ENCODE results near the gene EOLA1.
"Not testable (repeated sequence)": the region's sequence is repeated elsewhere in the genome, so short reads cannot be mapped to it uniquely, and the experiment has no call there.

The EOLA1 gene

DNA sequence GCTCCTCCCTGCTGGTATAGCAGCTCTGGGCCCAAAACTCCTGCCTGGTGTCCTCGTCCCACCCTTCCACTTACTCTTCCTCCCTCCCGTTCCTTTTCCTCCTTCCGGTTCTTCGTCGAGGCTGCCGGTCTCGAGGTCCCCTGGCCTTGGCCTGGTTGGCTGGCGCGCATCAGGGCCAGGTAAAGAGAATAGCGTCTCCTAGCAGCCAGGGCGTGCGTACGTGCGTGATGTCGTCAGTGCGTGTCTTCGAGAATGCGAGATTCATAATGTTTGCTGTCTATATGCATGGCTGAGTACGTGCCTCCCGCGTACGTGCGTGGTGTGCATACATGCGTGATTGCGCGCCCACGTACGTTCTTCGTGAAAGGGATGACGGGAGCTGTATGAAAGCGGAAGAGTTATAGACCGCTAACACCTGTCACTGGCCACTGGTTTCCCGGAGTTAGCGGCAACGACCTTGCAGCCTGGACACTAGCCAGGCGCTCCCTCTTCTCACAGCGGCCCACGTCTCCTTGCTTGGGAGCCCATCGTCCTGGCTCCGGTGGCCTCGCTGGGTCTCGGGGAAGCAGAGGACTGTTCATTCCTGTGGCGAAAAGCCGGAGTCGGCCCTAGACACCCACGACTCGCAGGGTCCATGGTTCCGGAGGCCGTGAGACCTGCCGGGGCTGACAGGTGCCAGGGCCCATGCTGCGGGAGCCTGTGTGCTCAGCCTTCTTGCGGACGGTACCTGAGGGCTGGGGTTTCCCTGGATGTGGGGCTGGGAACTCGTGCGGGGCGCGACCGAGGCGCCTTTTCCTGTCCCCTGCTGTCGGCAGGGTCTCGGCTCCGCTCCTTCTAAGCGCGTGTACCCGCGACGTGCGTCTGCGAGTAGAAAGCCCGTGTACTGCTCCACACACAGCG is at the start of gene EOLA1:
Gene EOLA1, plus strand, starts transcription at position 392 of the 900 bp plus-strand sequence. CDS start 4,619 bp downstream, outside the sequence.
- peak; percentile 75 for DNase-seq (ENCODE audit: low read depth)

DNA sequence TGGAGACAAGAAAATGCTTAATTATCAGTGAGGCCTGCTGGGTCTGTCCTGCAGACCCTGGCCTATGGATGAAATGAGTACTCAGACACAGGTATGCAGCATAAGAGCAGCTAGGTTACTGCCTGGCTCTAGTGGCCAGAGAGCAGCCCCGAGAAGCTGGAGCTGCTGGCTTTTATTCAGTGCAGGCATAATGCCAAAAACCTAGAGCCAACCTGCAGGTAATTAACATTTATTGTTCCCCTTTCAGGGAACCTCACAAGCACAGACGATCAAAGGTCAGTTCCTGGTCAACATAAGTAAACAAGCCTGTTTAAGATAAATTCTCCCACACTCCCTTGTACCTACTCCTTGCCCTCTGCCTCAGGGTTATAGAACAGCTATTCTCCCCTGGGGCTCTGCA is 49.0 kb upstream of the EOLA1 start:
- DNase-seq (ENCODE audit: low read depth): no peak

DNA sequence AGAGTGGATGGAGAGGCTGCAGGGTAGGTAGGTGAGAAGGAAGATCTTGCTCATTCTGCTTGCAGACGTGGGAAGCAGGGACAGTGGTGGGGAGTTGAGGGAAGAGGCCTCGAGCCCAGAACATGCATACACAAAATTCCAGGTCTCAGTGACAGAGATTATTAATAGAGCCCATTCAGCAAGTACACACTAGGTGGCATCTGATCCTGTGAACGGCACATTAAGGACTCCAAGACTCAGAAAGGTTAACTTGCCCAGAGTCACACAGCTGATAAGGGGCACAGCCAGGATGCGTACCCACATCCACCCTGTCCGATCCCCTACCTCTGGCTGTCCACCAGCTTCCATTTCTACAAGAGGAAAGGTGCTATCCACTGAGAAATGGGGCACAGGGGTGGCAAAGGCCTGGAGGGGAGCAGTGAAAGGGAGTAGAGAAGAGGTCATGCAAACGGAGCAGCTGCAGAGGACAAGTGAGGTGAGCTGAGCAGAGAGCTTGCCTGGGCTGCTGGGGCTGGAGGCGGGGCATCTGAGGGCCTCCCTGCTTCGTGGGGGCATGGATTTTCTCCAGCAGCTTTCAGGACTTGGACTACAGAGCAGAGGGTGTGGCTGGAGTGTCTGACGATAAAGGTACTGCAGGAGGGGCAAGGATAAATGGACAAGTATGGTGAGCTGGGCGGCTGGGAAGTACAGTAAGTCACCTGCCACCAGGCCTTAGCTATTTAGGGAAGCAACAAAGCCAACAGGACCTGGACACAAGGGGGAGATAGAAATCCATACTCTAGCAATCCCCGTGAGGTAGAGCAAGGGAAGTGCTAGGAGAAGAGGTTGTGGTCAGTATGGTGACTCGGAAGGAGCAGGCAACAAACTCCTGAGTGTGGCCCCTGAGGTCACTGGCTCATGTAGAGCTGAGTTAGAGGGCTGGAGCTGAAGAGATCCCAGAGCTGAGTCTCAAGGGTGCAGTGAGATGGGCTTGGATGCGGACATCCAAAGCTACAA is 46.9 kb upstream of the EOLA1 start:
- no peak for DNase-seq (ENCODE audit: low read depth)

DNA sequence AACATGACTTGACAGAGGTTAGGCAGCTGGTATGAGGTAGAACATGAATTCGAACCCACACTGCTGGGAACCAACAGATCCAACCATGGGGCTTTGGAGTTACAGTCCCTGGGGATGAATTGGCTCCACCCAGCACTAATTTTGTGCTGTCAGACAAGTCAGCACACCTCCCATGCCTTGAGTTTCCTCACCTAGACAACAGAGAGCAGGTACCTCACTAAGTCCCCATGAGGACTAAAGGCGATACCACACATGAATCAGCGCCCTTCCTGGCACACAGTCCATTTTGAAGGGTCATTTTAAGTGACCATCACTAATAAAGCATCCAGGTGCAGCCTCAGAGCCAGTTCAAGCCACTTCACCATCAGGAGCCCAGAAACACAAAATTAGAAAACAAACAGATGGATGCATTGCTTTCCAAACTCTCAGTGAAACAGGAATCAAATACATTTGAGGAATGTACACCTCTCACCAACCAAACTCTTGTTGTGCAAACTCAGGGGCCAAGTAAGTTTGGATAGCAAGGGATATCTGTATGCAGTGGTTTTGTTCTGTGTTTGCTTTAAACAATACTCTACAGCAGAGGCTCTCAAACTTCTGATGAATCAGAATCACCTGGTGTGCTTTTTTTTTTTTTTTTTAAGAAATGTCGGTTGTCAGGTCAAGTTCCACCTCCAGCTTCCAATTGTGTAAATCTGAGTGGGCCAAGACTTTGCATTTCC is 45.8 kb upstream of the EOLA1 start:
- DNase-seq (ENCODE audit: low read depth): no peak

DNA sequence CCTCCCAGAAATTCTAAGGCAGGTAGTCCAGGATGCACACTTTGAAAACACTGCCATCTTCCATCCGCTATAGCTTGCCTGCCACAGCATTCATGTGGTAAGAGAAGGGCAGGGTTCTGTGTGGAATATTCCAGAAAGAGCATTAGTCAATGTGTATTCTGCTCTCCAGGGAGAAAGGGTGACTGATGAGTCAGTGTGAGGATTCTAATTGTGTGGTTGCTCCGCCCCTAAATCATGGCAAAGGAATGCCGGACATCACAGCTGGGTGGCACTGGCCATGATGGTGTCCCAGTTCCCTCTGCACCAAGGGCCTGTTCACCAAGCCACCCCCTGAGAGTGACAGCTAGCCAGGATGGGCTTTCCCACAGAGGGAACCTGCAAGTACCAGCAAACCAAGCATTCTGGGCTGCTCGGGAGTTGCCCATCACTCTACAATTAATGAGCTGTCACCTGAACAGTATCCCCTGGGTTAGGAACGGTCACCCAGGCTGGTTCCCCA is 45.2 kb upstream of the EOLA1 start:
- DNase-seq (ENCODE audit: low read depth): no peak

DNA sequence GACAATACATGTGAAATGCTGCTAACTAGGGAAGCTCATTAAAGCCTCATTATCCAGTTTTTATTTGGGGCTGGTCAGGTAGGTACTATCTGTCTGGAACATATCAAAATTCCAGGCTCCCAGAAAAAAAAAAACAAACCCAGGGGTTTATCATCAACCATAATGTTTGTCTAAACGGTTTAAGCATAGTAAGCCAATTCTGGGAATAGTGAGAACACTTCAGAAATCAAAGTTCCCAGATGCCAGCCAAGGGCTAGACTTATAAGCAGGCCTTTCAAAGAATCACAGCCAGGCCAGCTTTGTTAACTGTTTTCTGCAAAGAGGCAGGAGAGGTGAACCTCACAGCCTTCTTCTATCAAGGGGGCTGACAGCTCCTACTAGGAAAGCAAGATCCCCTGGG is 43.8 kb upstream of the EOLA1 start:
- DNase-seq (ENCODE audit: low read depth): no peak

DNA sequence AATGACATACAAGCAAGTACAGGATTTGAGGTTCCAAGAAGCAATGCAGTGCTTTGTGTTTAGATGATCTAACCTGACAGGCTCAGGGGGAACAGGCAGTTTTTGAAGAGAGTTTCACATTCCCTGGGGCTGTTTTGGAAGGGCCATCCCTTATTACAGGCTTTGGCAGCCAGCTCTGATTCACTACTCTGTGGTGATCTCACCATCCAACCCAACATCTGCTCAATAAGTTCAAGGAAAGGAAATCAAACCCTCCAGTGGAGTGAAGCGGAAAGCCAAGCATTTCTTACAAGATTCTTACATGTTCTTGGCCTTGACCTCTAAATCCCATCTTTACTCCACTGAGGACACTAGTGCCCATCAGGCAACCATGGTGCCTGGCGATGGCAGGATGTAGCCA is 43.2 kb upstream of the EOLA1 start:
- no peak for DNase-seq (ENCODE audit: low read depth)

DNA sequence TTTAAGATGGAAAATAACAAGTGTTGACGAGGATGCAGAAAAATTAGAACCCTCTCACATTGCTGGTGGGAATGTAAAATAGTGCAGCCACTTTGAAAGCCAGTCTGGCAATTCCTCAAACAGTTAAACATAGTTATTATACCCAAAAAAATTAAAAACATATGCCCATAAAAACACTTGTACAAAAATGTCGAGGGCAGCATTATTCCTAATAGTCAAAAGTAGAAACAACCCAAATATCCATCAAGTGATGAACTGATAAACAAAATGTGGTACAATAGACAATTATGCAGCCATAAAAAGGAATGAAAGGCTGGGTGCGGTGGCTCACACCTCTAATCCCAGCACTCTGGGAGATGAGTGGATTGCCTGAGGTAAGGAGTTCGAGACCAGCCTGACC is 42.0 kb upstream of the EOLA1 start:
- DNase-seq (ENCODE audit: low read depth): no peak

DNA sequence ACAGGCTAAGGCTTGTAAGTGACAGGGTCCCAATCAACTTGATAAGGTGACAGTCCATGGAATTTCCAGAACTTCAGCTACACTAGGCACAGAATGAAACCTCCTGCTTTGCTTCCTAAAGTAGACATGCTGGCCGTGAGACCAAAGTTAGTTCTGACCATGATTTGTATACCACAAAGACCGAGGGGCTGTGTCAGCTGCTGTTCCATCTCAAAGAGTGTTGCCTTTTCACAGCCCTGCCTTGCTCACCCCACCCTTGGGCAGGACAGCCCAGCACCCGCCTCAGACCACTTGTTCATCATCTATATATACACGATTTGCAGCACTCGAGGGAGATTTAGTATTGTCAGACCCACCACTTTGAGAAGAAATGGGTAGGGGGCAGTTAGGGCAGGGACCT is 41.0 kb upstream of the EOLA1 start:
- no peak for DNase-seq (ENCODE audit: low read depth)

DNA sequence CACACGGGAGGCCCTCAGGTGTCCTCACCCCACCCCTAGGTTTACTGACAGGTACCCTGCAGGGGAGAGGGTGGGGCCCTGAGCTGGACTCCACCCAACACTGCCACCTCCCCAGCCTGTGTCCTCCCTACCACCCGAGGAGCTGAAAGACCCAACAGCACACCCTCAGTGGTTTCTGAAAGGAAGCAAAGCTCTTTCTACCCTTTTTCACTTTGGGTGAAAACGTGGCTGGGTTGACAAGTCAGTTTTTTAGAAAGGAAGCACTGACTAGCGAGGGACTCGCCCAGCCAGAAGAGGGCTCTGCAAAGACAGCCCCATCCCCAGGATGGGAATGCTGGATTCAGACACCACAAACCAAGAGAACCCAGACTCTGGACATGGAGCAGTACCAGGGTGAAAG is 37.9 kb upstream of the EOLA1 start:
- not testable (repeated sequence) for DNase-seq (ENCODE audit: low read depth)

DNA sequence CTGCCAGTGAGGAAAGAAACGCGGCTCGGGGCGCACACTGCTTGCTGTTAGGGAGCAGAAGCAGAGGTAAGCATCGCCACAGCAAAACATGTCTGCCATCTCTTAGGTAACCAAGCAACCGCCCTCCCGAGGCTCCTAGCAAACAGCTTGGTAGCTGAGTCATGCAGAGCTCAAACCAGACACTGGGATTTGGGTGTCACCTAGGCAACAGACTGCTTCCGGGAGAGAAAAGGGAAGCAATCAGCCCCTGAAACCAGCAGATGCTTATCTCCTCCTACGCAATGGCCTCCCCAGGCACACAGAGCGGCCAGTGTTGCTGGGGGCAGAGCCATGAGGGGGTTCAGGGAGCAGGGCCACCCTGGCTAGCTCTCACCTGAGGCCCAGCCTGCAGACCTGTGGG is 37.4 kb upstream of the EOLA1 start:
- peak; percentile 32 for DNase-seq (ENCODE audit: low read depth)

DNA sequence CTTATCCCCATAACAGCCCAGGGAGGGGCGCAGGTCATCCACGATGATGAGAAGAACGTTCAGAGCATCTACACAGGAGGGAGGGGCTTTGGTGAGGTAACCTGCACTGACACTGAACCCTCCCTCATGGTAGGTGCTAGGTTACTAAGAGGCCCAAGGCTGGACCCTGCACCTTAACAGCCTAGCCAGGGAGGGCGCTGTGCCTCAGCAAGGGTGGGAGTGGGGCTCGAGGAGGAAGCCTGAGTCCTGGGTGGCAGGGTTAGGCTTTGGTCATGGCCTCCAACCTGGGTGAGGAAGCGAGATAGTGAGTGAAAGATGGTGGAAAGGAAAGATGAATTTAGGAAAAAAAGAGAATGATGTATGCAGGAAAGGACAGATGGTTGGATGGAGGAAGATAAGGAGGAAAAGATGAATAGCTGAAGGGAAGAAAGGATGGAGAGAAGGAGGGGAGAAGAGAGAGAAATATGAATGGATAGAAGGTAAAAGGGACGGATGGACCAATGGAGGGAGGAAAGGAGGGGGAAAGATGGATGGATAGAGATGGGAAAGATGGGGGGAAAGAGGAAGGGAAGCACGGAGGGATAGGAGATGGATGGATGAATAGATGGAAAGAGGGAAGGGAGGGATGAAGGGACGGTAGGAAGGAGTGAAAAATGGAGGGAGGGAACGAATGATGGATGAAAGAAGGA is 36.4 kb upstream of the EOLA1 start:
- peak; percentile 38 for DNase-seq (ENCODE audit: low read depth)

DNA sequence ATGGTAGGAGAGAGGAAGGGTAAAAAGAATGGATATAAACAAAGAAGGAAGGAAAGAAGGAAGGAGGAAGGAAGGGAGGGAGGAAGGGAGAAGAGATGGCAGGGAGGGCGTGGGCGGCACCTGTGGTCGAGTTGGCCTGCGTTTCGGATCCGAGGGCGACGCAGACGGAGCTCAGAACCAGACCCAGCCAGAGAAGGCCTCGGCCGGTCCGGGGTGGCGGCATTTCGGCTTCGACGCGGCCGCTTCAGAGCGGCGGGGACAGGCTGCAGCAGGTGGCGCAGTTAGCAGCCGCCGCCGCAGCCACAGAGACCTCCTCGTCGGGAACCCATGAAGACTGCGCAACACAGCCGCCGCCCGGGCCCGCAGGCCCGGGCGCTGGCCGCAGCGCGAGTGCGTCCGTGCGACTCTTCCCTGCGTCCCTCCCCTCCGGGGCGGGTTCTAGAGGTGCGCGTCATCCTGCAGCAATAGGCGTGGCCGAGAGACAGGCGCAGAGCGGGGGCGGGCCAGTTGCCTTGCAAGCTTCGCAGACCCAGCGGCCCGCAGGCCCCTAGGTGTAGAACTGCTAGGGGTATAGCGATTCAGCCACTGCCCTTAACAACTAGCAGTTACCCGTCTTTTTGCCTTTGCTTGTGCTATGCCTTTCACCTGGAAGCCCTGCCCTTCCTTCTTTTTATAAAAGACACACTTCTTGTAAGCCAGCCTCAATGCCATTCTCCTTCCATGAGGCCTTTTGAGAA is 35.7 kb upstream of the EOLA1 start, which contains the start of gene IDS:
Gene IDS, minus strand, starts transcription at position 392 of the 737 bp plus-strand sequence. Its CDS starts 169 bp downstream, at position 223.
- peak; percentile 77 for DNase-seq (ENCODE audit: low read depth)

DNA sequence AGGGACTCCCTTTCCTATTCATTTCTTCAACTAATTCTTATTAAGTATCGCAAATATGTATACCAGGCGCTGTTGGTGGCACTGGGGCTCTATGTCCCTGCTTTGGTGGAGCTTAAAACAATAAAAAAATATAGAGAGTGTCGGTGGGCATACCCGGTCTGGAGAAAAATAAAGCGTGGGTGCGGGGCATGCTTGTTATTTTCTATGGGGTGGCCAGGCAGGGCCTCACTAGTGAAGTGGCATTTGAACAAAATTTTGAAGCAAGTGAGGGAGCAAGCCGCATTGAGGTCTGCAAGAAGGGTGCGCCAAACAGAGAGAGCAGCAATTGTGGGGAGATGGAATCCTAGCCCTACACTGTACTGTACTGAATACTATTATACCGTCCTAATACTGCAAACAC is 35.1 kb upstream of the EOLA1 start:
- DNase-seq (ENCODE audit: low read depth): no peak

DNA sequence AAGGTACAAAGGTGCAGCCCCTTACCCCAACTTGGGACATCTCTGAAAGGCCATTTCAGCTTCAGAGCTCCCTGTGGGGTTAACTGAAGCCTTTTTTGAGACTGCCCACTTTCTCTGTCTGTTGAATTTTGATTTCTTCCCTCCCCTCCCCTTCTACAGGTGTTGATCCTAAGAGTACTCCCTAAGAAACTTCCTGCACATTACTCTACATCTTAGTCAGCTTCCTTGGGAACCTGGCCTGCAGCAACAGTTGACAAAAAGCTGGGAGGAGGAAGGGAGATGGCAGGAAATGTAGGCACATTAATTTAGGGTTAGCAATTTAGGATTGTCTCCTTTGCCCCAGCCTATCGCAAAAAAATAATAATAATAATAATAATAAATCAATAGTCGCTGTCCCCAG is 34.5 kb upstream of the EOLA1 start:
- DNase-seq (ENCODE audit: low read depth): no peak

DNA sequence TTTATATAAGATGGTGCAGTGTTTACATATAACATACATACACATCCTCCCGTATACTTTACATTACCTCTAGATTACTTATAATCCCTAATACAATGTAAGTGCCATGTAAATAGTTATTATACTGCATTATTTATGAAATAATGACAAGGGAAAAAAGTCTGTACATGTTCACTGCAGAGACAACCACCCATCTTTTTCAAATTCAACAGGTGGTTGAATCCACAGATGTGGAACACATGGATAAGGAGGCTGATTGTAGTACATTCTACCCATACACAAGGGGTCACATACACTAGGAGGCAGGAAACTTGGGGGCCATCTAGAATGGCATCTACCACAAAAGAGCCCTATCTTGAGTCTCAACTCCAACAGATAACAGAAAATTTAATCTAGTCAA is 32.3 kb upstream of the EOLA1 start:
- DNase-seq (ENCODE audit: low read depth): no peak

DNA sequence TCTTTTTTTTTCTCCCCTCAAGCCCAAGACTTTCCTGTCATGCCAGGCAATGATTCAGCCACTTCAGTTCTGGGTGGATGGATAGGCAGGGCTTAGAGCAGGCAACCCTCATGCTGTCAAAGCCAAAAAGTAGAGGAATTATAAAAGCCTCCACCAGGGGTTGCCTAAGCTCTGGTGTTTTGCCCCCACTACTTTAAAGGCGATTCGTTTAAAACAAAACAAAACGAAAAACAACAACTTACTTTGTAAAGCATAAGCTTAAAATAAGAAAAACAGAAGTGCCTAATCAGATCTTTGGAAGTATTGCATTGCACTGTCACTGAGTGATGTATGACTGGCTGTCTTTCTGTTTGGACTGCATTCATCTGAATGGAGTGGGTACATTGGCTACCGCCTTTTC is 30.4 kb upstream of the EOLA1 start:
- no peak for DNase-seq (ENCODE audit: low read depth)

DNA sequence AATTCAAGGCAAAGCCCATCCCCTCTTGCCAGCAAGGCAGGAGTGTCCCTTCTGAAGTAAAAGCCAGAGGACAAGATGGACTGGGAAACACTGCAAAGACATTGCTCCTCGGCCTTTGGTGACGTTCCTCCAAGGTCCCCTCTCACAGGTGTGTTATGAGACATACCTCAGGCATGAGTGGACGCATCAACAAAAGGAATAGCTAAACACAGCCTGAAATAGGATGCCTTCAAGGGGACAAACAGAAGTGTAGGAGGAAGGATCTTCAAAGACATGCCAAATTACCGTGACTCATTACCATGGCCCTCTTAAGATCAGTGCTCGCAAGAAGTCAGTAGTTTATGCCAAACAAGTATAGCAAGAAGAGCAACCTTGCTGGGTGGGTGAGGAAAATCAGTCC is 29.7 kb upstream of the EOLA1 start:
- no peak for DNase-seq (ENCODE audit: low read depth)

DNA sequence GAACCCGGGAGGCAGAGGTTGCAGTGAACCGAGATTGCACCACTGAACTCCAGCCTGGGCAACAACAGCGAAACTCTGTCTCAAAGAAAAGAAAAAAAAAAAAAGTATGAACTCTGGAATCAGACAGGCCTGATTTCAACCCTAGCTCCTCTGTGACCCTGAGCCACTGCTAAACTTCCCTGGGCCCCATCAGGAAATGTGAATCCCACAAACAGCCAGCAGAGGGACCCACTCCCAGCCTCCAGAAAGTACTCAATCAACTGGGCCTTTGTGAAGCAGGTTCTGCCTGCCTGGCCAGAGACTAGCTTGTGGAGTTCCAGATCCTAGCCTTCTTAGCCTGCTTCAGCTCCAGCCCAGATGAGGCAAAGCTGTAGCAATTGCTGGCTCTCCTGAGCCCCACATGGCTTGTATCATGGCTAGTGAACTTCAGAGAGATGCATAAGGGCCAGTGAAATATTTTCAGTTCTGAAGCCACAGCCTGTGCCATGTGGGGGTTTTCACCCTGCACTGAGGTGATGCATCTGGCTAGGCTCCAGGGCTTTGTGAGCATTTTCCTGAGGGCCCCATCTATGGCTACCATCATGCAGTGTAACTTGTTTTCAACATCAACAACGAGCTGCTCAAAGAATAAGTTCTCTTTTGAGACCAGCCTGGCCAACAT is 28.5 kb upstream of the EOLA1 start:
- peak; percentile 39 for DNase-seq (ENCODE audit: low read depth)

Data from stimulated activated CD8-positive, alpha-beta memory T cell treated with anti-CD3 and anti-CD28 coated beads, Interleukin-12 subunit alpha, Interleukin-12 subunit beta, amount 100 ng/mL, for 1 hour (primary cell).